Measurements from ENCODE around the gene UBE2M.

The UBE2M gene

GRCh38 chr19:58570770-58571574 is 12.6 kb upstream of the UBE2M start:
- FAIRE-seq = no peak

GRCh38 chr19:58569943-58570670 is 11.7 kb upstream of the UBE2M start:
- FAIRE-seq = no peak

- FAIRE-seq = no peak
Measured at GRCh38 chr19:58569191-58569942, 11.0 kb upstream of the UBE2M start.

GRCh38 chr19:58568453-58569130 is 10.2 kb upstream of the UBE2M start:
- FAIRE-seq = no peak

GRCh38 chr19:58566989-58567388 is 8.6 kb upstream of the UBE2M start:
- no peak for FAIRE-seq

GRCh38 chr19:58563823-58564222 is 5.4 kb upstream of the UBE2M start:
- no peak for FAIRE-seq

GRCh38 chr19:58563034-58563573 is 4.7 kb upstream of the UBE2M start:
- no peak for FAIRE-seq

GRCh38 chr19:58562122-58563033 is 4.0 kb upstream of the UBE2M start:
- FAIRE-seq = no peak

- FAIRE-seq = no peak
Measured at GRCh38 chr19:58561373-58562121, 3.1 kb upstream of the UBE2M start.

GRCh38 chr19:58560921-58561320 is 2.5 kb upstream of the UBE2M start:
- FAIRE-seq = no peak

- FAIRE-seq = no peak
Measured at GRCh38 chr19:58560007-58560887, 1.8 kb upstream of the UBE2M start.

GRCh38 chr19:58559275-58560006 is 1.0 kb upstream of the UBE2M start:
- peak; percentile 81 for FAIRE-seq

- FAIRE-seq = peak; percentile 93
Measured at GRCh38 chr19:58558623-58559274, 338 bp upstream of the UBE2M start.

- FAIRE-seq = no peak
Measured at GRCh38 chr19:58557221-58558065, 968 bp downstream of the UBE2M start.

GRCh38 chr19:58556622-58557220 is 1.7 kb downstream of the UBE2M start:
- FAIRE-seq = no peak

- FAIRE-seq = no peak
Measured at GRCh38 chr19:58555920-58556621, 2.3 kb downstream of the UBE2M start.
